Parathyroid adenoma (tissue), 2 donors: ENCODE results near the gene EHD1.
"Not testable (repeated sequence)": the region's sequence is repeated elsewhere in the genome, so short reads cannot be mapped to it uniquely, and the experiment has no call there.

Experiments
- H2AFZ ChIP-seq: fragments of 300-600 bp; sonication (generic); one replicate; pipeline ENCODE4 v1.7.0; 2017; ENCODE audit warnings: antibody characterized with exemption, mild to moderate bottlenecking
- H3K27ac ChIP-seq: fragments of 300-600 bp; sonication (generic); one replicate; pipeline ENCODE4 v1.7.0; 2017
- H3K27me3 ChIP-seq: fragments of 300-600 bp; sonication (generic); one replicate; pipeline ENCODE4 v1.7.0; 2017; ENCODE audit warnings: low read length; ENCODE audit not compliant: control insufficient read depth, insufficient read depth
- H3K36me3 ChIP-seq: fragments of 300-600 bp; sonication (generic); one replicate; pipeline ENCODE4 v1.7.0; 2017; ENCODE audit warnings: low read length; ENCODE audit not compliant: control insufficient read depth, insufficient read depth
- H3K4me1 ChIP-seq: fragments of 300-600 bp; sonication (generic); one replicate; pipeline ENCODE4 v1.7.0; 2017; ENCODE audit warnings: control low read depth
- H3K4me2 ChIP-seq: fragments of 300-600 bp; sonication (generic); one replicate; pipeline ENCODE4 v1.7.0; 2017; ENCODE audit warnings: low read length
- H3K4me3 ChIP-seq: fragments of 300-600 bp; sonication (generic); one replicate; pipeline ENCODE4 v1.7.0; 2017; ENCODE audit warnings: low read depth, low read length
- H3K79me2 ChIP-seq: fragments of 300-600 bp; sonication (generic); one replicate; pipeline ENCODE4 v1.7.0; 2017; ENCODE audit warnings: control low read depth
- H3K9ac ChIP-seq: fragments of 300-600 bp; sonication (generic); one replicate; pipeline ENCODE4 v1.7.0; 2017; ENCODE audit warnings: mild to moderate bottlenecking
- H3K9me3 ChIP-seq: fragments of 300-600 bp; sonication (generic); one replicate; pipeline ENCODE4 v1.7.0; 2017; ENCODE audit warnings: low read length; ENCODE audit not compliant: control insufficient read depth
- TF ChIP-seq, protein P1 (sequence below): fragments of 300-600 bp; sonication (generic); IDR thresholded peaks from one replicate; pipeline ENCODE4 v1.7.0; 2017; ENCODE audit warnings: antibody characterized with exemption, mild to moderate bottlenecking
- donor health status: primary hyperparathyroidism.

The EHD1 gene

DNA sequence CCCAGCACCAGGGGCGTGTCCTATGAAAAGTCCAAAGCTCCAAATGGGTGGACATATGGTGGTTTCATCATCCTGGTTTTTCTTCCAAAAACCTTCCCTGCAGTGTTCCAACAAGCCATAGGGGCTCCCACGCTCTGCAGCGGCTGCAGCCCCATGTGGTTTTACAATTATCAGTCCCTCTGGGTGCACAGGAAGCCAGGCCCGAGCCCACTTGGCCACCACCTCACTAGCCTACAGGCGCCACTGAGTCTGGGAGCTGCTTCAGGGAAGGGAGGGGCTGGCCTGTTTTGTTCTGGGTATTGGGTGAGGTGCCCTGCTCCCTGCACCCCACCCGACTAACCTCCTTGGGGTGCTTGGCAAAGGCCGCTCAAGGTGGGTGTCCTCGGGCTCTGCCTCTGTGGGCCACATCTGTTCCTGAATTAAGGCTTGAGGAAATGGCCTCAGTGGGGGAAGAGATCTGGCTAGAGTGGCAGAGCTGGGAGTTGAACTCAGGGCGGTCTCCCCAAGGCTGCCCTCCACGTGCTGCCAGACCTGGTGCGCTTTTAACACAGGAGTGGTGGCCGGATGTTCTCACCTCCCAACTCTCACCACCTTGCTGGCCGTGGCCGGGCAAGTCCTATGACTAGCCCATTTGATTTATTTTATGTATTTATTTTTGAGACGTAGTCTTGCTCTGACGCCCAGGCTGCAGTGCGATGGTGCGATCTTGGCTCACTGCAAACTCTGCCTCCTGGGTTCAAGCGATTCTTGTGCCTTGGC is 28.6 kb downstream of the EHD1 start:
- Histone ChIP-seq H3K27me3 (no peaks in the 10 kb centered on the region), H3K9ac (no peak overlapping the region), H3K9me3 (no peaks in the 10 kb centered on the region), H3K4me2 (no peak overlapping the region), H3K27ac (no peak overlapping the region), H3K4me3 (no peak overlapping the region), H3K79me2 (no peaks in the 10 kb centered on the region), H3K36me3 (no peaks in the 10 kb centered on the region), H3K4me1 (no peaks in the 10 kb centered on the region), H2AFZ (no peak overlapping the region)
- TF ChIP-seq, protein P1, sequence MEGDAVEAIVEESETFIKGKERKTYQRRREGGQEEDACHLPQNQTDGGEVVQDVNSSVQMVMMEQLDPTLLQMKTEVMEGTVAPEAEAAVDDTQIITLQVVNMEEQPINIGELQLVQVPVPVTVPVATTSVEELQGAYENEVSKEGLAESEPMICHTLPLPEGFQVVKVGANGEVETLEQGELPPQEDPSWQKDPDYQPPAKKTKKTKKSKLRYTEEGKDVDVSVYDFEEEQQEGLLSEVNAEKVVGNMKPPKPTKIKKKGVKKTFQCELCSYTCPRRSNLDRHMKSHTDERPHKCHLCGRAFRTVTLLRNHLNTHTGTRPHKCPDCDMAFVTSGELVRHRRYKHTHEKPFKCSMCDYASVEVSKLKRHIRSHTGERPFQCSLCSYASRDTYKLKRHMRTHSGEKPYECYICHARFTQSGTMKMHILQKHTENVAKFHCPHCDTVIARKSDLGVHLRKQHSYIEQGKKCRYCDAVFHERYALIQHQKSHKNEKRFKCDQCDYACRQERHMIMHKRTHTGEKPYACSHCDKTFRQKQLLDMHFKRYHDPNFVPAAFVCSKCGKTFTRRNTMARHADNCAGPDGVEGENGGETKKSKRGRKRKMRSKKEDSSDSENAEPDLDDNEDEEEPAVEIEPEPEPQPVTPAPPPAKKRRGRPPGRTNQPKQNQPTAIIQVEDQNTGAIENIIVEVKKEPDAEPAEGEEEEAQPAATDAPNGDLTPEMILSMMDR = no peak

DNA sequence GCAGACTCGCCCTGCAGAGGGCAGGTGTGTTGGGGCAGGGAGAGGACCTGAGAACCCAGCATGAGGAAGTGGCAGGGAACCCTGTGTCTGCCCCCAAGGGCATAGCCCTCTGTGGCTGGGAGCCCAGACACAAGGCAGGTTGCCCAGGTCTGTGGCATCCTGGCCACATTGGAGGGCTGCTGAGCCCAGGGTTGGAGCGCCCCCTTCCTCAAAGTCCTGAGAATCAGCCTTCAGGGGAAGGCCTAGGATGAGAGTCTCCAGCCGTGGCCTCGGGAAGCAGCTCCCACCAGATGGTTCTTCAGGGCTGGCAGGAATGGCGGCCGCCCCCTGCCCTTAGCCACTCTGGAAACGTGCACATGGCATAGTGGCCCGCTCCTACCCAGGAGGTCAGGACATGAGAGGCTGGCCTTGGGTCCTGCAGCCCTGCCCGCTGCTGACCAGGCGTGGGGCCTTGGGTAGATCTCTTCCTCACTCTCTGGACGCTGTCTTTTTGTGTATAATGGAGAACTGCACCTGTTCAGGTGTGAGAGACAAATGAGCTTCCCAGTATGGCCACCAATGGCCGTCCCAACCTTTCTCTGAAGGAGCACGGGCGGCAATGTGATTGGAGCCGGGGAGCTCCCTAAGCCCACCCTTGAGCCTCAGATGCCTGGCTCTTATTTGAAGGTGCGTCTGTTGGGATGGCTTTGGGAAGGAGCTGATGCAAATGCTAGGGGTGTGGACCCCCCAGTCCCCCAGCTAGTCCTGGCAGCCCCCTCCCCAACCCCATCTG is 29.4 kb downstream of the EHD1 start:
- Histone ChIP-seq H3K4me3 (no peak overlapping the region), H3K36me3 (no peaks in the 10 kb centered on the region), H3K9me3 (no peaks in the 10 kb centered on the region), H3K27me3 (no peaks in the 10 kb centered on the region), H3K27ac (no peak overlapping the region), H3K9ac (no peak overlapping the region), H3K4me2 (no peak overlapping the region), H3K79me2 (no peaks in the 10 kb centered on the region), H3K4me1 (no peaks in the 10 kb centered on the region), H2AFZ (no peak overlapping the region)
- TF ChIP-seq, protein P1 = no peak

DNA sequence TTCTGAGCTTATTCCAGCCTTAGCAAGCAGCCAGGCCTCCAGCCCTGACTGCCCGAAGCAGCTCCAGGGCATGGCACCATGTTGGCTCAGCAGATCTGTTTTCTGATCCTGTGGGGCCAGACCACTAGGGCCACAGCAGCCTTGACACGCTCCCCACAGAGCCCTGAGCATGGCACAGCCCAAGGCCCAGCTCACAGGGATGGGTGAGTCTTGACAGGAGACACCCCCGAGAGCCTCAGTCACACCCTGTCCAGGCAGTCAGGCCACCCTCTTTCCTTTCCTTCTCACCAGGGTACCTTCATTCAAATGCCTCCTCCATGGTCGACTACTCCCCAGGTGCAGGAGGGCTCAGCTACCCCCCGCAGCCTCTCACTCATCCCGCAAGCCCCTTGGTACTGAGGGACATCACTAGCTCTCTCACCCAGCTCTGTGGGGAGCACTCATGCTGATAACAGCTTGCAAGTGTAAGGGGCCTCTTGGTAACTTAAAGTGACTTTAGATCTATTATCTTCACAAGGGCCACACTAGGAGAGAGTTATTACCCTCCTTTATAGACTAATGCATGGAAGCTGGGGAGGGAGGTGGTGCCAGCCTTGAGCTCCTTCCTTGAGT is 30.1 kb downstream of the EHD1 start:
- Histone ChIP-seq H2AFZ (no peak overlapping the region), H3K9me3 (no peaks in the 10 kb centered on the region), H3K4me3 (no peak overlapping the region), H3K36me3 (no peaks in the 10 kb centered on the region), H3K9ac (no peak overlapping the region), H3K27ac (no peak overlapping the region), H3K27me3 (no peaks in the 10 kb centered on the region), H3K79me2 (no peaks in the 10 kb centered on the region), H3K4me2 (no peak overlapping the region), H3K4me1 (no peaks in the 10 kb centered on the region)
- TF ChIP-seq, protein P1 = no peak

DNA sequence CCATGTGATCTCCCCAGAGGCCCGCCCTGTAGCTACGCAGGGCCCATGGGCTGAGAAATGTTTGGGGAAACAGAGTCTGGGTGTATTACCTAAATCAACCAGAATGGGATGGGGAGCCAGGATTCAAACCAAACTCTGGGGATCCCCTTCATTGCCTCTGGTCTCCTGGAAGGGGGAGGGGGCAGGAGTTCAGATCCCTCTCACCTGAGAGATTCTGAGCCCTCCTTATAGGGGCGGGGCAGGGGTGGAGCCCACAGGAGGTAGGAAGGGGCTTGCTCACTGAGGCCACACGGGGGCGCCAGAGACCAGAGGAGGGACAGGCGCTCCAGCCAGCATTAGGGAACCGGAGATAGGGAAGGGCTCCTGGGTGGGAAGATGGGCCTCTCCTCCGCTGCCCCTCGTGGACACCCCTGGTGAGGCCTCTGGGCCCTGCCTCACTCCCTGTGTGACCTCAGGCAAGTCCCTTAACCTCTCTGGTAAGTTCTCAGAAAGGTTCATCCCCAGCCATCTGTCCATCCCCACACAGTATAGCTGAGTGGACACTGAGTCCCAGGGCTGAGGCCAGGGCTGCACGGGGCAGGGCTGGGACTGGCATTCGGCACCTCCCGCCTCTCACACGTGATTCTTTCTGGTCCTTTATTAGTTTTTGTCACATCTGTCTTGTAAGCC is 31.3 kb downstream of the EHD1 start:
- H3K4me2 ChIP-seq = no peak overlapping the region
- no peak overlapping the region for H3K27ac ChIP-seq
- TF ChIP-seq, protein P1 = peak; percentile 88
- no peaks in the 10 kb centered on the region for H3K79me2 ChIP-seq
- no peaks in the 10 kb centered on the region for H3K36me3 ChIP-seq
- H3K4me3 ChIP-seq = no peak overlapping the region
- H3K27me3 ChIP-seq = no peaks in the 10 kb centered on the region
- H2AFZ ChIP-seq = peak overlapping the region; percentile 34
- H3K9ac ChIP-seq = no peak overlapping the region
- H3K9me3 ChIP-seq = no peaks in the 10 kb centered on the region
- no peaks in the 10 kb centered on the region for H3K4me1 ChIP-seq

DNA sequence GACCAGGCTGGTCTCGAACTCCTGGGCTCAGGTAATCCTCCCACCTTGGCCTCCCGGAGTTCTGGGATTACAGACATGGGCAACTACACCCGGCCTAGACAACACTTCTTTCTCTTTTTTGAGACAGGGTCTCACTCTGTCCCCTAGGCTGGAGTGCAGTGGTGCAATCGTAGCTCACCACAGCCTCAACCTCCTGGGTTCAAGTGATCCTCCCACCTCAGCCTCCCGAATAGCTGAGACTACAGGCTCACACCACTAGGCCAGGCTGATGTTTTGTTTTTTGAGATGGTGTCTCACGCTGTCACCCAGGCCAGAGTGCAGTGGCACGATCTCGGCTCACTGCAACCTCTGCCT is 32.7 kb downstream of the EHD1 start:
- not testable (repeated sequence) for H3K4me1 ChIP-seq, H3K79me2 ChIP-seq, H3K27ac ChIP-seq, H3K36me3 ChIP-seq, H3K4me3 ChIP-seq, H2AFZ ChIP-seq, H3K27me3 ChIP-seq, H3K9ac ChIP-seq, H3K4me2 ChIP-seq, H3K9me3 ChIP-seq
